Activated T-cell treated with anti-CD3 and anti-CD28 coated beads for 24 hours (primary cell): ENCODE data around the gene MED6.

Source experiments
- DNase-seq: peaks from one replicate; pipeline ENCODE4 v3.0.0-alpha.2; 2020; ENCODE audit warnings: low read depth

The MED6 gene

DNA sequence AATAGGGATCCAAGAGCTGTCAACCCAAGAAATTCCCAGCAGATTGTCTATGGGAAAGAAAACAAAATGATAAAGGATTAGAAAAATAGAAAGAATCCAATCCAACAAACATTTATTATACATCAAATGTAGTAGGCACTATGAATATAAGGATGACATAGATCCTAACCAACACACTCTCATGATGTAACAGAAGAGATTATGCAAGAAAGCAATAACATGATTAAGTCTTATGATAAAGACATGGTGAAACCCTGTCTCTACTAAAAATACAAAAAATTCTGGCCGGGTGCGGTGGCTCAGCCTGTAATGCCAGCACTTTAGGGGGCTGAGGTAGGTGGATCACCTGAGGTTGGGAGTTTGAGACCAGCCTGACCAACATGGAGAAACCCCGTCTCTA is 2.7 kb downstream of the MED6 start:
- DNase-seq = no peak

GRCh38 chr14:70595443-70596185 is 4.8 kb downstream of the MED6 start:
- no peak for DNase-seq

DNA sequence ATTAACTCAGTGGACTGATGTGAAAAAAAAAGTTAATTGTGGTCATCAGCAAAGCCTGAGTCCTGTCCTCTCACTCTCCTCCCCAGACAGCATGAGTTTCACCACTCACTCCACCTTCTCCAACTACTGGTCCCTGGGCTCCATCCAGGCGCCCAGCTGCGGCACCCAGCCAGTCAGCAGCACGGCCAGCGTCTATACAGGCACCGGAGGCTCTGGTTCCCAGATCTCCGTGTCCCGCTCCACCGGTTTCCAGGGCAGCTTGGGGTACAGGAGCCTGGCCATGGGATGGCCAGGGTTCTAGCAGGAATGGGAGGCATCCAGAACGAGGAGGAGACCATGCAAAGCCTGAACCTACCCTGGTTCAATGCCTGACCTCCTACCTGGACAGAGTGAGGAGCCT is 6.0 kb downstream of the MED6 start:
- DNase-seq = no peak

DNA sequence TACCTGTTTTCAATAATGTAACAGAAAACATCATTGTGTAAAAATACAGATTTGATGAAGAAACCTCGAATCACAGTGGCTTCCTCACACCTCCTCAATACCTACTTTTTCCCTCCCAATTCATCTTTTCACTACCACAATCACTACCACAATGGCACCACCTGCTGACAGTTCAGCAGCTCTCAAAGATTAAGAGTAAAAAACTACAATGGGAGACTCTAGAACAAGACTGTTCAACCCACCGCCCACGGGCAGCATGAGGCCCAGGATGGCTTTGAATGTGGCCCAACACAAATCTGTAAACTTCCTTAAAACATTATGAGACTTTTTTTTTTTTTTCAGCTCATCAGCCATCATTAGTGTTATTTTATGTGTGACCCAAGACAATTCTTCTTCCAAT is 15.2 kb downstream of the MED6 start:
- no peak for DNase-seq

GRCh38 chr14:70576891-70577290 is 23.6 kb downstream of the MED6 start:
- DNase-seq = no peak

DNA sequence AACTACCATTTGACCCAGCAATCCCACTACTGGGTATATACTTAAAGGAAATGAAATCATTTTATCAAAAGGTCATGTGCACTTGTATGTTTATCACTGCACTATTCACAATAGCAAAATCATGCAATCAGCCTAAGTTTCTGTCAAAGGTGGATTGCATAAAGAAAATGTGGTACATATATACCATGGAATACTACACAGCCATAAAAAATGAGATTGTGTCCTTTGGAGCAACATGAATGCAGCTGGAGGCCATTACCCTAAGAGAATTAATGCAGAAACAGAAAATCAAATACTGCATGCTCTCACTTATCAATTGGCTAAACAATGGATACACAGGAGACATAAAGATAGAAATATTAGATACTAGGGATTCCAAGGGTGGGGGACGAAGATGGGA is 27.4 kb downstream of the MED6 start:
- no peak for DNase-seq

DNA sequence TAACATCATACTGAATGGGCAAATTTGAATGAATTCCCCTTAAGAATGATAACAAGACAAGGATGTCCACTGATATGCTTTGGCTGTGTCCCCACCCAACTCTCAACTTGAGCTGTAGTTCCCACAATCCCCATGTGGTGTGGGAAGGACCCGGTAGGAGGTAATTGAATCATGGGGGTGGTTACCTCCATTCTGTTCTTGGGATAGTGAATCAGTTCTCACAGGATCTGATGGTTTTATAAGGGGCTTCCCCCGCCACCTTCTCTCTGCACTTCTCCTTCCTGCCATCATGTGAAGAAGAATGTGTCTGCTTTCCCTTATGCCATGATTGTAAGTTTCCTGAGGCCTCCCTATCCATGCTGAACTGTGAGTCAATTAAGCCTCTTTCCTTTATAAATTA is 29.3 kb downstream of the MED6 start:
- DNase-seq = no peak

DNA sequence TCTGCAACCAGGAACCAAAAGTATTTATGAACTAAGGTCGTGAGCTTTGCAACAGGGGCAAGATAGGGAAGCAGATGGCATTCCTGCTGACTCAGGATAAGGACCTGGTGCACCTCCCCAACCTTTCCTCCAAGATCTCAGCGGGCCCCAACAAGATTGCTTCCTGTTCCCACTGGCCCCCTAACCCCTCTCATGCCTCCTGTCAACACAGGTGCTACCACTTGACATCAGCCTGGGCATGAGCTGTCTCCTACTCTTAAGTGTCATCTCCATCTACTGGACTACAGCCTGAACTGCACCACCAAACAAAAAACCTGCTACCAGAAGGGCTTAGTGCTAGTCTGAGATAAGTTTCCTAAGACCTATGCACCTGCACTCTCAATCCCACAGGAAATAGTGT is 32.7 kb downstream of the MED6 start:
- no peak for DNase-seq

DNA sequence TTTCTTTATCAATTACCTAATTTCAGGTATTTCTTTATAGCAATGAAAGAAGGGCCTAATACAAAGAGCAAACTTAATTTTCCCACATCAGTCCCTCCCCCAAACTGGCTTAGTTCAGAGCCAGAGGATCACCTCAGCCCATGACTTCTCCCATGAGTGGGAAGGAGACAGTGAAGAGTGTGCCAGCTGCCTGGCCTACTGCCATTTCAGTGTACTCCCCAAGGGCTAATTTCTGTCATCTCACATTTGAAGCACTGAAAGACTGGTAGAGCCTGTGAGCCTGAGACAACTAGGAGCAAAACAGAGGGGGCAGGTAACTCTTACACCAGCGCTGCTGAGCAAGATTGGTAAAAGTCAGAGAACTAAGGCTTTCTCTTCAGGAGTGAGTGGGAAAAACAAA is 36.6 kb downstream of the MED6 start:
- no peak for DNase-seq

GRCh38 chr14:70563417-70563816 is 37.0 kb downstream of the MED6 start:
- DNase-seq = no peak

DNA sequence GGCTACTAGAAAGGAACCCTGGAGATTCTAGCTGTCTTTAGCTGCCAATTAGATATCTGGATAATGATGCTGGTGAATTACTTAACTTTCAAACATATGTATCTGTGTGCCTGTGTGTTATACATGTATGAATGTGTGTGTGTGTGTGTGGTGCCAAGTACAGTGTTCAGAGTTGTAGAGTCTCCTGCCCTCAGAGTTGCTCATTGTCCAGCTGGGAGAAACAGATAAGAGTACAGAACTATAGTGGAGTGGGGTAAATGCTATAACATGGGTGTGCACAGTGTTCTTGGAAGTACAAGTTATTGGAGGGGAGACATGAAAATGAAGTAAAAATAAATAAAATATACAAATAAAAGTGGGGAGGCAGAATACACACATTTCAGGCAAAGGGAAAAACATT is 42.1 kb downstream of the MED6 start:
- DNase-seq = no peak

GRCh38 chr14:70555890-70556289 is 44.6 kb downstream of the MED6 start:
- no peak for DNase-seq

- no peak for DNase-seq
These were observed 62.4 kb downstream of the MED6 start for GRCh38 chr14:70538087-70538486.

GRCh38 chr14:70536830-70537229 is 63.6 kb downstream of the MED6 start:
- DNase-seq = no peak

- no peak for DNase-seq
These were observed 65.6 kb downstream of the MED6 start, which contains the start of gene ADAM20 for GRCh38 chr14:70534904-70535303. ADAM20 (minus strand) TSS chr14:70535004; CDS start chr14:70524757, 10,247 bp downstream.
